Activated T-cell treated with anti-CD3 and anti-CD28 coated beads, Interleukin-2, amount 50 U/mL, for 4 hours (primary cell): ENCODE measurements around the gene TCOF1. TPM values are rescaled to one million over a fixed set of nuclear protein-coding genes. Genes with fewer than 3 reads are reported as not detected.

Experiments used
- ATAC-seq, 2 donors: fragments of 200-7000 bp; cut with Tn5 transposase; one replicate each; pipeline ENCODE4 v1.10.0; 2021
- DNase-seq: peaks from one replicate; pipeline ENCODE4 v3.0.0-alpha.2; 2020
- H3K27me3 Mint-ChIP-seq: one replicate; pipeline ENCODE4 v1.8.0; 2021; ENCODE audit warnings: low read depth, mixed read lengths
- H3K36me3 Mint-ChIP-seq: one replicate; pipeline ENCODE4 v1.8.0; 2022; ENCODE audit warnings: mixed read lengths; ENCODE audit not compliant: insufficient read depth
- H3K4me1 Mint-ChIP-seq: one replicate; pipeline ENCODE4 v1.8.0; 2021; ENCODE audit warnings: low read depth, mixed read lengths
- H3K4me3 Mint-ChIP-seq: one replicate; pipeline ENCODE4 v1.8.0; 2021; ENCODE audit warnings: mild to moderate bottlenecking, moderate library complexity, mixed read lengths
- H3K9me3 Mint-ChIP-seq: one replicate; pipeline ENCODE4 v1.8.0; 2021; ENCODE audit warnings: mixed read lengths
- total RNA-seq, 3 donors: library from RNA; stranded (reverse); gene quantifications; one replicate each; pipeline ENCODE4 v1.2.1, GENCODE V29; 2021

Gene TCOF1
- total RNA-seq, 3 donors from 2014 or later, result 153 to 160 (median 156) TPM

- Mint-ChIP-seq H3K27me3 (no peaks in the 10 kb centered on the region), H3K9me3 (no peaks in the 10 kb centered on the region), H3K4me3 (no peak overlapping the region), H3K4me1 (peaks cover 7% of the 10 kb centered on the region), H3K36me3 (peaks cover 36% of the 10 kb centered on the region)
- DNase-seq (no peak), ATAC-seq (no peak)
Measured at GRCh38 chr5:150377964-150378694, 20.6 kb downstream of the TCOF1 start.

DNA sequence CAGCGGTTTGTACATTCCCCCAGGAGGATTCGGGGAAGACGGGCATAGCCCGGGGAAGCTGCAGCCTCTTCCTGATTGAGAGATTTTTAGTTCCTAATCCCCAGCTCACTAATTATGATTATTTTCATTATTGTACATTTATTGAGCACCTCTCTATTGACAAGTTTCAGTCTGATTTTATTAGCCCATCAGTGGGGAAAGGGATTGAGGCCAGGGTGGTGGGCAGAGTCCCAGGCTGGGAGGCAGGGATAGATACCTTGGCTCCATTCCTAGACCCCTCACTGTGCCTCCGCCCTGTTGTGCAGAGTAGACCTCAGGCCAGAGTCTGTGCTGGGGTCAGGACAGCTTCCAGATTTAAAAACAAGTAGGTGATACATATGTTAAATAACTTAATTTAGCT lies 27.2 kb downstream of the TCOF1 start:
- Mint-ChIP-seq H3K36me3 (peaks cover 41% of the 10 kb centered on the region), H3K9me3 (no peaks in the 10 kb centered on the region), H3K4me1 (no peaks in the 10 kb centered on the region), H3K27me3 (no peaks in the 10 kb centered on the region), H3K4me3 (no peak overlapping the region)
- no peak for ATAC-seq
- DNase-seq, result no peak

- ATAC-seq, result no peak
- Mint-ChIP-seq H3K27me3 (no peaks in the 10 kb centered on the region), H3K36me3 (peaks cover 41% of the 10 kb centered on the region), H3K4me3 (no peak overlapping the region), H3K9me3 (no peaks in the 10 kb centered on the region), H3K4me1 (no peaks in the 10 kb centered on the region)
- DNase-seq, result no peak
Measured at GRCh38 chr5:150386024-150386855, 28.7 kb downstream of the TCOF1 start.

DNA sequence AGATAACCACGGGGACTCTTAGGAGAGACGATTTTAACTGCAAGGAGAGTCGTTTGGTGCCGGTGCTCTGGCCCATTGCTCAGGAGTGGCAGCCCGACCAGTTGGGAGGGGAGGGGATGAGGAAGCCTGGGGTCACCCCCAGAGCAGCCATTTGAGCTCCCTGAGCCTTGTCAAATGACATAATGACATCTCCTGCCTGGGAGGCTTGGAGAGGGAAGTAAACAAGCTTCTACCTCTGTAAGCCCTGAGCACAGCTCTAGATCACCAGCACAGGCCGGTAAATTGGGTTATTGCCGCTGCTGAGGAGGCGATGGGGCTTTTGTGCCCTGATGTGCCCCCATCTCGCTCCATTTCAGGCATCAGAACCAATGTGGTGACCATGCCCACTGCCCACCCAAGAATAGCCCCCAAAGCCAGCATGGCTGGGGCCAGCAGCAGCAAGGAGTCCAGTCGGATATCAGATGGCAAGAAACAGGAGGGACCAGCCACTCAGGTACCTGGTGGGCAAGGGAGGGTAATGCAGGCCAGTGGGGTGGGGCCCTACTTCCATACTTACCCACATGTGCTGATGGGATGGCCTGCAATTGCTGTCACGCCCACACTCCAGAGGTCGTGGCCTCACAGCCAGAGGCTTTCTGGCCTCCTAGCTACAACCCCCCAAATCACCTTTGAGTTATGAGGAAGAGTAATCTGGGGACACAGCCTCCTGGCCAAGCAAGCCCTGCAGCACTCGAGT lies 32.2 kb downstream of the TCOF1 start:
- H3K9me3 Mint-ChIP-seq, result no peaks in the 10 kb centered on the region
- DNase-seq (no peak), ATAC-seq (no peak)
- H3K4me1 Mint-ChIP-seq, result no peaks in the 10 kb centered on the region
- no peak overlapping the region for H3K4me3 Mint-ChIP-seq
- no peaks in the 10 kb centered on the region for H3K27me3 Mint-ChIP-seq
- H3K36me3 Mint-ChIP-seq, result peaks cover 33% of the 10 kb centered on the region

- Mint-ChIP-seq H3K4me1 (no peaks in the 10 kb centered on the region), H3K27me3 (no peaks in the 10 kb centered on the region), H3K36me3 (peaks cover 39% of the 10 kb centered on the region), H3K9me3 (no peaks in the 10 kb centered on the region), H3K4me3 (no peak overlapping the region)
- DNase-seq (no peak), ATAC-seq (no peak)
Measured at GRCh38 chr5:150391064-150391834, 33.8 kb downstream of the TCOF1 start.

- Mint-ChIP-seq H3K9me3 (no peaks in the 10 kb centered on the region), H3K36me3 (peaks cover 36% of the 10 kb centered on the region), H3K4me3 (no peak overlapping the region), H3K4me1 (no peaks in the 10 kb centered on the region), H3K27me3 (no peaks in the 10 kb centered on the region)
- no peak for DNase-seq
- ATAC-seq, result no peak
Measured at GRCh38 chr5:150391986-150392385, 34.5 kb downstream of the TCOF1 start.

- H3K36me3 Mint-ChIP-seq, result peaks cover 37% of the 10 kb centered on the region
- DNase-seq, result no peak
- no peak overlapping the region for H3K4me3 Mint-ChIP-seq
Measured at GRCh38 chr5:150392680-150393079, 35.2 kb downstream of the TCOF1 start.

GRCh38 chr5:150393096-150393645 lies 35.7 kb downstream of the TCOF1 start:
- Mint-ChIP-seq H3K4me3 (no peak overlapping the region), H3K9me3 (no peaks in the 10 kb centered on the region), H3K27me3 (no peaks in the 10 kb centered on the region), H3K36me3 (peaks cover 36% of the 10 kb centered on the region), H3K4me1 (no peaks in the 10 kb centered on the region)
- DNase-seq, result no peak
- no peak for ATAC-seq

More at GRCh38 chr5:150392680-150393079, 35.2 kb downstream of the TCOF1 start:
- Mint-ChIP-seq H3K9me3 (no peaks in the 10 kb centered on the region), H3K27me3 (no peaks in the 10 kb centered on the region), H3K4me1 (no peaks in the 10 kb centered on the region)
- no peak for ATAC-seq

DNA sequence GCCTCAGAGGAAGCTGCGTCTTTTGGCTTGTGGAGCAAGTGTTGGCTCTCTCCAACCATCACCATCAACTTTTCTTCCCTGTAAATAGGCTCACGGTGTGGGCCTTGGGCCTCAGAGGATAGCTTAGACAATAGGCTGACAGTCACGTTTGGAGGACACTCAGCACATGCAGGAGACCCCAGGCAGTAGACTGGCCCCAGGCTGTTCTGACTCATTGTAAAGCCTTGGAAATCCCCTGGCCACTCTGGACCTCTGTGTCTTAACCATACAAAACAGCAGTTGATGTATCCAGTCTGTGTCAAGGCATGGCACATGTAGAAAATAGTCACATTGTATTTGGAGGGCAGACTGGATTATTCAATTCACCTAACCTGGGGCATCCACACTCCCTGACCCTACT lies 36.6 kb downstream of the TCOF1 start:
- DNase-seq (no peak), ATAC-seq (no peak)
- no peaks in the 10 kb centered on the region for H3K4me1 Mint-ChIP-seq
- H3K27me3 Mint-ChIP-seq, result no peaks in the 10 kb centered on the region
- no peak overlapping the region for H3K4me3 Mint-ChIP-seq
- peaks cover 41% of the 10 kb centered on the region for H3K36me3 Mint-ChIP-seq
- no peaks in the 10 kb centered on the region for H3K9me3 Mint-ChIP-seq

- Mint-ChIP-seq H3K4me3 (no peak overlapping the region), H3K4me1 (no peaks in the 10 kb centered on the region), H3K9me3 (no peaks in the 10 kb centered on the region), H3K36me3 (peaks cover 38% of the 10 kb centered on the region), H3K27me3 (no peaks in the 10 kb centered on the region)
- ATAC-seq (no peak), DNase-seq (no peak)
Measured at GRCh38 chr5:150394912-150395687, 37.6 kb downstream of the TCOF1 start.

- Mint-ChIP-seq H3K4me1 (no peaks in the 10 kb centered on the region), H3K4me3 (no peak overlapping the region), H3K27me3 (no peaks in the 10 kb centered on the region), H3K36me3 (peaks cover 42% of the 10 kb centered on the region), H3K9me3 (no peaks in the 10 kb centered on the region)
- DNase-seq (no peak), ATAC-seq (no peak)
Measured at GRCh38 chr5:150395688-150395975, 38.1 kb downstream of the TCOF1 start.

DNA sequence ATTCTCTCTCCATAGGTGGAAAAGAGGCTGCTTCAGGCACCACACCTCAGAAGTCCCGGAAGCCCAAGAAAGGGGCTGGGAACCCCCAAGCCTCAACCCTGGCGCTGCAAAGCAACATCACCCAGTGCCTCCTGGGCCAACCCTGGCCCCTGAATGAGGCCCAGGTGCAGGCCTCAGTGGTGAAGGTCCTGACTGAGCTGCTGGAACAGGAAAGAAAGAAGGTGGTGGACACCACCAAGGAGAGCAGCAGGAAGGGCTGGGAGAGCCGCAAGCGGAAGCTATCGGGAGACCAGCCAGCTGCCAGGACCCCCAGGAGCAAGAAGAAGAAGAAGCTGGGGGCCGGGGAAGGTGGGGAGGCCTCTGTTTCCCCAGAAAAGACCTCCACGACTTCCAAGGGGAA lies 38.8 kb downstream of the TCOF1 start:
- H3K27me3 Mint-ChIP-seq, result no peaks in the 10 kb centered on the region
- H3K36me3 Mint-ChIP-seq, result peaks cover 40% of the 10 kb centered on the region
- H3K4me1 Mint-ChIP-seq, result no peaks in the 10 kb centered on the region

DNA sequence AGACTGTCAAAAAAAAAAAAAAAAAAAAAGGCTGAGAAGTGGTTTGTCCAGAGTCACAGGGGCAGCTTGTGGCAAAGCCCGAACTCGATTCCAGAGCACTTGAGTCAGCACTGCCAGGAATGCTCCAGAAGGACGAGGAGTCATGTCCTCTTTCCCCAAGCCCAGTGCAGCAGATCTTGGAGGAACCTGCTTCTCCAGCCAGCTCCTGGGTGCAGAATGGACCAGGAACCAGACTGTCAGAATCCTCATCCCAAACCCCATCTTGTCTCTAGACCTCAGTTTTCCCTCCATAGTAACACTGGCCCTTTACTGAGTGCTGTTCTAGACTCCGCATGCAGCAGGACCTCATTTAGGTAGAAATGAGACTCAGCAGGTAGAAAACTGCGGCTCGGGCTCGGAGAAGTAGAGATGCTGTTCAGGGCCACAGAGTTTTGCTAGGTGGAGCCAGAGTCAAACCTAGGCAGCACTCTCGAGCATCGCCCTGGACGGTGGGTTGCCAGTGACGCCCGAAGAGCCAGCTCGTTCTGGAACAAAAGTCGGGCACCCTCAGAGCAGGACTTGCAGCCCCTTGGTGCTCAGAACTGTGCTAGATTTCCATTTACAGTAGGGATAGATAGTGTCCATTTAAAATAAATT lies 39.8 kb downstream of the TCOF1 start:
- H3K9me3 Mint-ChIP-seq, result no peaks in the 10 kb centered on the region
- DNase-seq, result no peak

More for the DNA sequence above, 38.8 kb downstream of the TCOF1 start:
- no peaks in the 10 kb centered on the region for H3K9me3 Mint-ChIP-seq
- no peak for ATAC-seq
- H3K4me3 Mint-ChIP-seq, result no peak overlapping the region
- DNase-seq, result no peak

More for the DNA sequence above, 39.8 kb downstream of the TCOF1 start:
- no peak for ATAC-seq
- no peaks in the 10 kb centered on the region for H3K27me3 Mint-ChIP-seq
- no peak overlapping the region for H3K4me3 Mint-ChIP-seq
- no peaks in the 10 kb centered on the region for H3K4me1 Mint-ChIP-seq
- peaks cover 44% of the 10 kb centered on the region for H3K36me3 Mint-ChIP-seq
